Hippocampal formation (tissue), 2 donors: Measurements from ENCODE around the gene CRAT.

Source experiments
- DNase-seq, 2 donors: peaks; one replicate each; lab custom pipeline; 2025; lab: John Stamatoyannopoulos, UW

Gene CRAT

GRCh38 chr9:129089246-129089645, 21.3 kb downstream of the CRAT start:
- DNase-seq: no peak

DNA sequence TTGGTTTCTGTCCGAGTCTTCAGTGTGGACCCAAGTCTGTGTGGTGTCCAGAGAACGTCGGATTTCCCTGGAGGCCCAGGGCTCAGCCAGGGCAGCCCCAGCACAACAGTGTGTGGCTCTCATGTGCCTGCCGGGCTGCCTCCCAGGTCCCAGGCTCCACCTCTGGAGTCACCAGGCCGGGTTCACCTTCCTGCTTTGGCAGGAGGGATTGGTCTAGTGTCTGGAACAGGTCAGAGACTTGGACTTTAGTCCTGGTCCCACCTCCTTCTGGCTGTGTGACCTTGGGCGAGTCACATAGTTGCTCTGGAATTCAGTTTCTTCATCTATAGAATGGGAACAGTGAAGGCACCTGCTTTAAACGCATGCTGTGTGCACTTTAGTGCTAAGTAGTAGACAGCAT, 26.5 kb downstream of the CRAT start:
- no peak for DNase-seq

DNA sequence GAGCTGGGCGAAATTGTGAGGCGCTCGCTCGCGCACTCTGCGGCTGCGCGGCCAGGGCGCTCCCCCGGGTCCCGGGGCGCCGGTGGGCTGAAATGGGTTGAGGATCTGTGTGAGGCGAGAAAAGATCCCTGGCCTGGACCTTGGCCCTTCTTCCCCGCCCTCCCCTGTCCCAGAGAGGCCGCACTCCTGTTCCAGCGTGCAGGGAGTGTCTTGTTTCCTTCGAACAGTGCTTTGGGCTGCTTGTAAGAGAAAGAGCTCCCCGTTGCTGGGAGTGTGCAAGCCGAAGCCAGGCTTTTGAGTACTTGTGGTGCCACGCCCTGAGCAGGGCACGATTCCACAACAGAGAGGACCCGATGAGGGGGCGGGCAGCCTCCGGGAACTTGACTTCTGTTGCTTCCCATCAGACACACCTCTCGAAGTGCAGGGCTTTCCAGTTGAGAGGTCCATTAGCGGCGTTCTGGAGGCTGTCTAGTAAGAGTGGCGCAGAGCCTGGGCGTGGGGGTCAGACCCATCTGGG, 29.1 kb downstream of the CRAT start:
- DNase-seq: no peak

DNA sequence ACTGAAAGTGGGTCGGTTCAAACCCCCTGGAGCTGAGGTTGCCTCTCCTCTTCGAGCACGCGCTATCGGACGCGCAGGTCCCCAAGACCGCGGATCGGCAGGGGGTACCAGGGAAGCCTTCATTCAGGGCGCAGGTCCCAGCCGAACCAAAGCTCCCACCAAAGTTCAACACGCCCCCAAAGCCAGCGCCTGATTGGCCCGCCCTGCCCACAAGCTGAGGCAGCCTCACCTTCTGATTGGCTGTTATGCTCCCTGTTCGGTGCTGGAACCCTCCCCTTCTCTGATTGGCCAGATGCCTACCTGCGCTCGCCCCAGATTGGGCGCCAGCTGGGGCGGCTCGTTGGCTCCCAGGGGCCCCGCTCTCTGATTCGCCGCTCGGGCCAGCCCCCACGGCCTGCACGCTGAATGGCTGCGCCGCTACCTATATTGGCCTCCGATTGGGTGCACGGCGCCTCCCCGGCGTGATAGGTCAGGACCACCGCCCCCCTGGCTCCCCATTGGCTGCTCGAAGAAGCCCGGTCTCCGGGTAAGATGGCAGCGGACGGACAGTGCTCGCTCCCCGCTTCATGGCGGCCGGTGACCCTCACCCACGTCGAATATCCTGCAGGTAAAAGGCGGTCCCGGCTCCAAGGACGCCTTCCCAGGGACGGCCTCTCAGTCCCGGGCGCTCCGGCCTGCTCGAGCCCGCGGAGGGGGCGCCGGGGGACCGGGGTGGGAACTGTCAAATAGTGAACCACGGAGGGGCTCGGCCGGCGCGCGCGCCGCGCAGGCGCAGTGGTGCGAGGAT, 29.8 kb downstream of the CRAT start, which contains the start of gene DOLPP1:
Gene DOLPP1 (plus strand): TSS at position 511 of the 787 bp plus-strand sequence. CDS start 21 bp downstream, at position 532.
- peak; percentile 97 to 99 for DNase-seq

GRCh38 chr9:129080298-129080600, 30.3 kb downstream of the CRAT start:
- no peak for DNase-seq

- DNase-seq: no peak
These were observed 30.8 kb downstream of the CRAT start for GRCh38 chr9:129079829-129080228.

GRCh38 chr9:129078691-129079503, 31.7 kb downstream of the CRAT start:
- no peak for DNase-seq

GRCh38 chr9:129077236-129077635, 33.4 kb downstream of the CRAT start:
- DNase-seq: no peak

DNA sequence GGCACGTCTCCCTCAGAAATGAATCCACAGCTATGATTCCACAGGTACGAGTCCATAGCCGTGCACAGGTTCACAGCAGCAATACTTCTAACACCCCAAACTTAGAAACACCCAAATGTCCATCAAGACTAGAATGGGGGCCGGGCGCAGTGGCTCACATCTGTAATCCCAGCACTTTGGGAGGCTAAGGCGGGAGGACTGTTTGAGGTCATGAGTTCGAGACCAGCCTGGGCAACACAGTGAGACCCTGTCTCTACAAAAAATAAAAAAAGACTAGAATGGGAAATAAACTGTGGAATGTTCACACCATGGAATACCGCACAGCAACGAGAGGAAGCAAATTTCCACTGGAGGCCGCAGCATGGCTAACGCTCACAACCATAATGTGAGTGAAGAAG, 34.0 kb downstream of the CRAT start:
- no peak for DNase-seq

- DNase-seq: no peak
These were observed 34.5 kb downstream of the CRAT start for GRCh38 chr9:129075996-129076639.

GRCh38 chr9:129074106-129074505, 36.5 kb downstream of the CRAT start:
- DNase-seq: no peak

GRCh38 chr9:129073404-129073803, 37.2 kb downstream of the CRAT start:
- no peak for DNase-seq

GRCh38 chr9:129072171-129072570, 38.4 kb downstream of the CRAT start:
- DNase-seq: no peak

GRCh38 chr9:129071526-129072126, 39.0 kb downstream of the CRAT start:
- no peak for DNase-seq

DNA sequence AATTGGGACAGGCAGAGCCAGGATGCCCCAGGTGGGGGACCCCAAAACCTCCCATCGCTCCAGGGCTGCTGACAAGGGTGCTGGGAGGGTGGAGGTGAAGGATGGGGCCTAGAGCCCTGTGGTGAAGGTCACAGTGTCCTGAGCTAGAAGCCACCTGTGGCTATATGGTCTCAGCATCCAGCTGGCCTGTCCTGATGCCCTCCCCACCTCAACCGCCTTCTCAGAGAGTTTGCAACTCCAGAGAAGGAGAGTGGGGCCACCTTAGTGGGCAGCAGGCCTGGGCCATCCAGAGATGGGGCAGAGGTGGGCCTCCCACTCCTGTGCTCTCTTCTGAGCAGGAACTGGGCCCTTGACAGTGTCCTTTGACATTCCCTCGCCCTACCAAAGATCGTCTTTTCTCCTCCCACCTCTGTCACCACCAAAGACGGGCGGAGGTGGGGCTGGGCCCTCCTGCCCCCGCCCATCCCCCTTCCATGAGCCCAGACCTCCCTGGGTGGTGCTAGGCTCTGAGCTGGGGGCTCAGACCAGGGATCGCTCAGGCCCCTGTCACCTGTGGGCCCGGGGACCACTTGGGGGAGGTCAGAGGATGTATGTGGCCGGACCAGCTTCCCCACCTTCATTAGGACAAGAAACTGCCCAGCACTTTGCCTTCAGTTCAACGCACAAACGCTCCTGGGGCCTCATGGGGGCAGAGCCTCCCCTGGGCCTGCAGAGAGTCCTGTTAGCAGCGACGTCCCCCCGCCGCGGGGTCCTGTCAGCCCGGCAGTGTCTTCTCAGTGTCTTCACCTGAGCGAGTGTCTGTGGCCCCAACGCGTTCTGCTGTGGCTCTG, 39.7 kb downstream of the CRAT start:
- DNase-seq: no peak

DNA sequence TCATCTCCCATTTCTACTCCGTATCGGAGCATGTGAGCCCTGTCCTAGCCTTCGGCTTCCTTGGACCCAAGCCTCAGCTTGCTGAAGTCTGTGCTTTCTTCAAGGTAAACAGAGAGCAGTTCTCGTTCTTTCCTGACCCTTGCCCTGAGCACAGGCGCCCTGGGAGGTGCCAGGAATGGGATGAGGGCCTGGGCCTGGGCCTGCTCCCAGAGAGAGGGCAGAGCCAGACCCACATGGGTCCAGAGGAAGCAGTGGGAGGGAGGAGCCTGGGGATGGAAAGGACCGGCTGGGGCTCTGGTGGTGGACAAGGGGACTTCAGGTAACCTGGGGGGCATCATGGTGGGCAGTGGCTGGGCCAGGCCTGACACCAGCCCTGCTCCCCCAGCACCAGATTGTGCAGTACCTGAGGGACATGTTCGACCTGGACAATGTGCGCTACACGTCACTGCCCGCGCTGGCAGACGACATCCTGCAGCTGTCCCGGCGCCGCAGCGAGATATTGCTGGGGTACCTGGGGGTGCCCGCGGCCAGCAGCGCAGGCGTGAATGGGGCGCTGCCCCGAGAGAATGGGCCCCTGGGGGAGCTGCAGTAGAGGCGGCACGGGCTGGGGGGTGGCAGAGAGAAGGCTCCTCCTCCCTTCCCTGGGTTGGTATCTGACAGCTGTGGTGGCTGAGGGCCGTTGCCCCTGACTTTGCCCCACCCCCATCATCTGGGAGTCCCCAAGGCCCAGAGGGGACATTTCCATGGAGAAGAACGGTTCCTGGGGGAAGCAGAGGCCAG, 40.5 kb downstream of the CRAT start:
- no peak for DNase-seq

GRCh38 chr9:129068990-129069861, 41.4 kb downstream of the CRAT start:
- DNase-seq: peak; percentile 0 to 59

GRCh38 chr9:129068110-129068509, 42.5 kb downstream of the CRAT start:
- no peak for DNase-seq

DNA sequence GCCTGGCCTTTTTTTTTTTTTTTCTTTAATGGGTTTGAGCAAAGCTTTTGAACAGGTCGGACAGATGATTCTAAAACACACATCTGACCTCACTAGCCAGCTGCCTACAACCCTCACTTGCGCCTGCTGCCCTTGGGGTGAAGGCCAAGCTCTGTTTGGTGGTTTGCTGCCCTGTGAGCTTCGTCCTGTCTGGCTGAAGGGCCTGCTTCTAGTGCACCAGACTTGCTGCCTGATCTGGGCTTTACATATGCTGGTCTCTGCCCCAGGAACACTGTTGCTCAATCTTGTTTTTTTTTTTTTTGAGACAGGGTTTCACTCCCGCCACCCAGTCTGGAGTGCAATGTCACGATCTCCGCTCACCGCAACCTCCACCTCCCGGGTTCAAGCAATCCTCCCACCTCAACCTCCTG, 46.1 kb downstream of the CRAT start:
- no peak for DNase-seq
